WTC11 (cell line): Measurements from ENCODE around the gene NDUFS5.
"Not testable (repeated sequence)": the region's sequence is repeated elsewhere in the genome, so short reads cannot be mapped to it uniquely, and the experiment has no call there.

Source experiments
- CTCF ChIP-seq: fragments of 200-600 bp; IDR thresholded peaks from 2 replicates; pipeline ENCODE4 v1.8.0; 2022; ENCODE audit warnings: antibody characterized with exemption
- E2F4 ChIP-seq: sonication (generic); formaldehyde crosslinking; IDR thresholded peaks from 2 replicates; pipeline ENCODE4 v1.8.1; 2022; ENCODE audit warnings: low read depth, mild to moderate bottlenecking, moderate library complexity, missing genetic modification reagents, borderline replicate concordance
- ESRRA ChIP-seq: sonication (generic); formaldehyde crosslinking; IDR thresholded peaks from 2 replicates; pipeline ENCODE4 v1.8.1; 2022; ENCODE audit warnings: mild to moderate bottlenecking, missing genetic modification reagents, borderline replicate concordance
- GABPB1 ChIP-seq: sonication (generic); formaldehyde crosslinking; IDR thresholded peaks from 2 replicates; pipeline ENCODE4 v1.8.1; 2023; ENCODE audit warnings: mild to moderate bottlenecking, missing genetic modification reagents
- JUN ChIP-seq: sonication (generic); formaldehyde crosslinking; IDR thresholded peaks from 2 replicates; pipeline ENCODE4 v1.8.0; 2023; ENCODE audit warnings: mild to moderate bottlenecking, missing genetic modification reagents
- NFE2L1 ChIP-seq: sonication (generic); formaldehyde crosslinking; IDR thresholded peaks from 2 replicates; pipeline ENCODE4 v1.8.1; 2023; ENCODE audit warnings: missing genetic modification reagents
- SOX15 ChIP-seq: fragments of 250-450 bp; sonication (Bioruptor Pico); IDR thresholded peaks from 2 replicates; pipeline ENCODE4 v1.9.0; 2021; ENCODE audit warnings: mild to moderate bottlenecking
- USF1 ChIP-seq: sonication (generic); formaldehyde crosslinking; IDR thresholded peaks from 2 replicates; pipeline ENCODE4 v1.8.0; 2022; ENCODE audit warnings: mild to moderate bottlenecking, missing genetic modification reagents
- ZNF263 ChIP-seq: sonication (generic); formaldehyde crosslinking; IDR thresholded peaks from 2 replicates; pipeline ENCODE4 v1.8.1; 2022; ENCODE audit warnings: low read depth, mild to moderate bottlenecking, moderate library complexity, missing genetic modification reagents

GRCh38 chr1:38977399-38978244 is 48.5 kb upstream of the NDUFS5 start:
- not testable (repeated sequence) for TF ChIP-seq CTCF; E2F4 (CRISPR knock-in tag); NFE2L1 (CRISPR knock-in tag); ESRRA (CRISPR knock-in tag); JUN (CRISPR knock-in tag); SOX15; ZNF263; GABPB1 (CRISPR knock-in tag); USF1
